IPS DF 4.7 (cell line): ENCODE measurements around the gene NOS2.
"Not testable (repeated sequence)": the region's sequence is repeated elsewhere in the genome, so short reads cannot be mapped to it uniquely, and the experiment has no call there.

Experiments
- DNase-seq: peaks from one replicate; pipeline ENCODE4 v3.0.0-alpha.2; 2013; ENCODE audit warnings: low spot score; ENCODE audit errors: extremely low read depth

Gene NOS2

GRCh38 chr17:27800522-27800921 is at the start of gene NOS2:
Gene NOS2 (minus strand): TSS chr17:27800529. CDS start chr17:27798809, 1,720 bp downstream.
- DNase-seq: no peak

DNA sequence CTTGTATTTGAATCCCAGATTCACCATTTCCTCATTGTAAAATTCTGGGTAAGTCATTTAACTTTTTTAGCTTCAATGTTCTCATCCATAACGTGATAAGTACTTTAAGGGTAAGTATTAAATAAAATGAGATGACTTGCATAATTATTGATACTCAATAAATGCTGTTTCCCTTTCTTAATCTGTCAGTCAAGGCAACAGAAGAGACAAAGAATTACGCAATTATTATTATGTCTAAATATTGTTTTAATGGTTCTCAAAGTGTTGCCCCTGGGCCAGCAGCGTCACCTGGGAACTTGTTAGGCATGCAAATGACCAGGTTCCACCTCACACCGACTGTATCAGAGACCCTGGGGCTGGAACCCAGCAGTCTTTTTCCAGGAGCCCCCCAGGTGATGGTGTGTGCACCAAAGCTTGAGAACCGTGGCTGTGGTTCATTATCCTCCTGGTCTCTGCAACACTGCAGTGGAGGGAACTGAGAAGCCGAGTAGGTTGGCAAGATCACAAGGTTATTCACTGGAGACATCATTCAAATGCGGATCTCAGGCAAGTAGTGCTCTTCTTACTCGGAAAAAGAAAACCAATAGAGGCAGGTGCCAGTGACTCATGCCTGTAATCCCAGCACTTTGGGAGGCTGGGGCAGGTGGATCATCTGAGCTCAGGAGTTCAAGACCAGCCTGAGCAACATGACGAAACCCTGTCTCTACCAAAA is 49.3 kb upstream of the NOS2 start:
- no peak for DNase-seq

GRCh38 chr17:27848931-27849330 is 48.6 kb upstream of the NOS2 start:
- no peak for DNase-seq

GRCh38 chr17:27846808-27847307 is 46.5 kb upstream of the NOS2 start:
- DNase-seq: not testable (repeated sequence)

GRCh38 chr17:27846042-27846655 is 45.8 kb upstream of the NOS2 start:
- DNase-seq: no peak

- no peak for DNase-seq
Observed at GRCh38 chr17:27845264-27846041, 45.1 kb upstream of the NOS2 start.

DNA sequence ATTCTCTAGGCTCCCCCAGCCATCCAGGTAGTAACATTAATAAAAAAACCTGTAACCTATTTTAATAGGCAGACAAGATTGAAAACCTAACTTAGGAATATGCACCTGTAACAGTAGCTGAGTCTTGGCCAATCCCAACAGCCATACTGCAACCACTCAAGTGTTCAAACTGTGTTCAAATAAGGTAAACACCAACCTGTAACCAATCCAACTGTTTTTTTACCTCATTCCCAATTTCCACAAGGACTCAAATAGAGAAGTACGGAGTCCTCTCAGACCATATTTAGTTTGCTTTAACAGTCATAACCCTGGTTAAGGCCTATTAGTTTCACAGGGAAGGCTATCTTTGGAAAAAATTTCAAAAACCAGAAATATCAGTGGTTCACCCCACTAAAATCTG is 40.4 kb upstream of the NOS2 start:
- no peak for DNase-seq

GRCh38 chr17:27840406-27840678 is 40.0 kb upstream of the NOS2 start:
- DNase-seq: not testable (repeated sequence)

DNA sequence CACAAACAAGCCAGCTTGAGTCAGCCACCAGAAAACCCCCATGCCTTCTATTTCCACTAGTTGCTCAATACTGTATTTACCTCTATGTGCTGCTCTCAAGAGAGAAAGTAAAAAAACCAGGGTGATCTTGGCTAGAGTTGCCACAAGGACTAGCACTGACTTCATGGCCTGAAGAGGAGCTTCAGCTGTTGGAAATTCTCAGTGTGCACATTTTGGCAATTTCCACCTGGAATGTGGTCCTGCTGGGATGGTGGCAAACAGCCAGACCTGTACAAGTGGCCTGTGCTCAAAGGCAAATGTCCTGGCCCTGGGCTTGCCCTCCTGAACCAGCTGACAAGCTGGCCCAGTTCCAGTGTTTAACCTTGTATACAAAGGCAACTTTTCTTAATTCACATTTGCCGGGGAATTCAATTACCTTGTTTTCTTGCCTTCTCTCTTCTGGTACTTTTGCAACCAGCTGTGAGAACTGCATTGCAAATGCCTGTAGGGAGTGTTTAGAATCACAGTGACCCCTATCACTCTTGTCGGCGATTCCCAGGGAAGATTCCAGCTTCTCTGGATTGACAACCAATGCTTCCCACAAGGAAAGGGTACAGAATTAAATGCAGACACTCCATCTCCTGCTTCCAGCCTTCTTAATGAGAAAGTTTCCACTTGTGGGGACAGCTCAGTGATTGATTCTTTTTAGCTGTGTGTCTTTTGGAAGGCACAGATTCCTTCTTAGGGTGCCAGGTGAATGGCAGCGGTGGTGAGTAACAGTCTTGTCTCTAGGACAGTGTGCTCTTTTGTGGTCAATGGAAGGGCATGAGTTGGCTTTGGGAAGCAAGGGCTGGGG is 39.5 kb upstream of the NOS2 start:
- not testable (repeated sequence) for DNase-seq

- DNase-seq: not testable (repeated sequence)
Observed at GRCh38 chr17:27838607-27839006, 38.3 kb upstream of the NOS2 start.

DNA sequence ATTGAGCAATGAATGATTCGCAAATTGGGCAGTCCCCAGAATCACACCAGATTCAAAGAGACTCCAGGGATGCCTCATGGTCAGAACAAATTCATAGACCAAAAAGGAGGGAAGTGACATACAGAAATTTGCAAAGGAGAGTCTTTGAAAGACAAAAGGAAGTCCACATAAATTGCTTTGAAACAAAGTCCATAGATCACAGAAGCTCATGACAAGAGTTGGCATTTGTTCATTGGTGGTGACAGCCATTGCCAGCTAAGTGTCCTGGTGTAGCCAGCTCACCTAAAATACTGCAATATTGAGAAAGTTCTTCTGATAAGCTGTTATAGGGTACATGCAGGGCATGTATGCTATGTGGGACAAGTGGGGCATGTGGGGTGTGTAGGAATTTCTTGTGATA is 37.4 kb upstream of the NOS2 start:
- DNase-seq: not testable (repeated sequence)

GRCh38 chr17:27836651-27837050 is 36.3 kb upstream of the NOS2 start:
- no peak for DNase-seq

GRCh38 chr17:27834571-27834970 is 34.2 kb upstream of the NOS2 start:
- DNase-seq: no peak

GRCh38 chr17:27832831-27833230 is 32.5 kb upstream of the NOS2 start:
- no peak for DNase-seq

- not testable (repeated sequence) for DNase-seq
Observed at GRCh38 chr17:27829888-27830287, 29.6 kb upstream of the NOS2 start.

DNA sequence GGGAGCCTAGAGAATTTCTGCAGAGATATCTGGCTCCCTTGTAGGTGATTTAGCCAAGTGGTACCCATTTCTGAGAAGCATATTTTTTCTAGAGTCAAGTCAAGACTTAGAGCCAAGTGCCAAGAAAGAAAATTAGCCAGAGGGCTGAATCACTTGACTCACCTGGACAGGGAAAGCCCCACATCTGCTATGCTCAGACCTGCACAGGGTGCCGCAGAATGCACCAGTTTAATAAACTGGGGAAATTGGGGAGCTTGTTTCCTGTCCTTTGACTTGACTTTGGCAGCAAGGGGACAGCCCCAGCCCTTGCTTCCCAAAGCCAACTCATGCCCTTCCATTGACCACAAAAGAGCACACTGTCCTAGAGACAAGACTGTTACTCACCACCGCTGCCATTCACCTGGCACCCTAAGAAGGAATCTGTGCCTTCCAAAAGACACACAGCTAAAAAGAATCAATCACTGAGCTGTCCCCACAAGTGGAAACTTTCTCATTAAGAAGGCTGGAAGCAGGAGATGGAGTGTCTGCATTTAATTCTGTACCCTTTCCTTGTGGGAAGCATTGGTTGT is 28.9 kb upstream of the NOS2 start:
- DNase-seq: not testable (repeated sequence)

GRCh38 chr17:27825459-27825858 is 25.1 kb upstream of the NOS2 start:
- DNase-seq: no peak

- DNase-seq: no peak
Observed at GRCh38 chr17:27824745-27825144, 24.4 kb upstream of the NOS2 start.

- DNase-seq: no peak
Observed at GRCh38 chr17:27824176-27824715, 23.9 kb upstream of the NOS2 start.

DNA sequence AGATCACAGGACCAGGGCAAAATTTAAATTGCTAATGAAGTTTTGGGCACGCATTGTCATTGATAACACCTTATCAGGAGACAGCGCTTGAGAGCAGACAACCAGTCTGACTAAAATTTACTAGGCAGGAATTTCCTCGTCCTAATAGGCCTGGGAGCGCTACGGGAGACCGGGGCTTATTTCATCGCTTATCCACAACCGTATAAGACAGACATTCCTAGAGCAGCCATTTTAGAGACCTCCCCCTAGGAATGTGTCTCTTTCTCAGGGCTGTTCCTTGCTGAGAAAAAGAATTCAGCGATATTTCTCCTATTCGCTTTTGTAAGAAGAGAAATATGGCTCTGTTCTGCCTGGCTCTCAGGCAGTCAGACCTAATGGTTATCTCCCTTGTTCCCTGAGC is 21.8 kb upstream of the NOS2 start:
- DNase-seq: not testable (repeated sequence)

GRCh38 chr17:27821318-27821717 is 21.0 kb upstream of the NOS2 start:
- no peak for DNase-seq
